Activated naive CD4-positive, alpha-beta T cell treated with anti-CD3 and anti-CD28 coated beads for 36 hours (primary cell): ENCODE results near the gene DSC2. TPM values are rescaled to one million over a fixed set of nuclear protein-coding genes. Genes with fewer than 3 reads are reported as not detected.
A peak's percentile ranks its signal among the peaks of the same experiment; 100 is the strongest.

Experiments
- CTCF ChIA-PET: fragments of 350-600 bp; sonication (Branson Sonifier 250); formaldehyde crosslinking; loops from one replicate; lab custom pipeline; 2021; ENCODE audit warnings: antibody characterized with exemption; lab: Charles Lee
- DNase-seq: peaks from one replicate; pipeline ENCODE4 v3.0.0-alpha.2; 2020
- H3K27ac Mint-ChIP-seq: one replicate; pipeline ENCODE4 v1.8.0; 2021; ENCODE audit warnings: mild to moderate bottlenecking, mixed read lengths
- H3K27me3 Mint-ChIP-seq: one replicate; pipeline ENCODE4 v1.8.0; 2021; ENCODE audit warnings: low read depth, mixed read lengths
- H3K36me3 Mint-ChIP-seq: one replicate; pipeline ENCODE4 v1.8.0; 2021; ENCODE audit warnings: low read depth, mixed read lengths
- H3K4me1 Mint-ChIP-seq: one replicate; pipeline ENCODE4 v1.8.0; 2021; ENCODE audit warnings: low read depth, mixed read lengths
- H3K4me3 Mint-ChIP-seq: one replicate; pipeline ENCODE4 v1.8.0; 2021; ENCODE audit warnings: mild to moderate bottlenecking, moderate library complexity, mixed read lengths
- H3K9me3 Mint-ChIP-seq: one replicate; pipeline ENCODE4 v1.8.0; 2021; ENCODE audit warnings: mixed read lengths
- intact Hi-C: fragments of 100-400 bp; cut with micrococcal nuclease; formaldehyde crosslinking; loops from one replicate; pipeline ENCODE4 v1.15.1; 2023
- total RNA-seq, 2 experiments: library from RNA; stranded (reverse); gene quantifications; one replicate each; pipeline ENCODE4 v1.2.3, GENCODE V29; 2021

Gene DSC2
- total RNA-seq, 2 experiments from 2014 or later = 0.02 TPM; not detected in 1

GRCh38 chr18:31056296-31056695 lies 45.9 kb downstream of the DSC2 start:
- DNase-seq = no peak
- intact Hi-C loops = no loop called here
- Mint-ChIP-seq H3K4me1 (no peaks in the 10 kb centered on the region), H3K9me3 (peaks cover 7% of the 10 kb centered on the region), H3K27ac (no peak overlapping the region), H3K27me3 (no peaks in the 10 kb centered on the region), H3K4me3 (no peak overlapping the region), H3K36me3 (no peaks in the 10 kb centered on the region)
- CTCF ChIA-PET = no interaction called here

- Mint-ChIP-seq H3K27ac (no peak overlapping the region), H3K36me3 (no peaks in the 10 kb centered on the region), H3K27me3 (peaks cover 6% of the 10 kb centered on the region), H3K4me3 (no peak overlapping the region), H3K4me1 (no peaks in the 10 kb centered on the region), H3K9me3 (peaks cover 6% of the 10 kb centered on the region)
- no peak for DNase-seq
- CTCF ChIA-PET = no interaction called here
- intact Hi-C loops = no loop called here
These were observed 51.6 kb downstream of the DSC2 start for GRCh38 chr18:31050635-31051034.

GRCh38 chr18:31049189-31049588 lies 53.0 kb downstream of the DSC2 start:
- H3K36me3 Mint-ChIP-seq = no peaks in the 10 kb centered on the region
- no peak for DNase-seq
- no peak overlapping the region for H3K27ac Mint-ChIP-seq
- intact Hi-C loops = no loop called here
- H3K9me3 Mint-ChIP-seq = peaks cover 3% of the 10 kb centered on the region
- H3K4me3 Mint-ChIP-seq = no peak overlapping the region
- CTCF ChIA-PET = no interaction called here
- H3K4me1 Mint-ChIP-seq = no peaks in the 10 kb centered on the region
- peaks cover 11% of the 10 kb centered on the region for H3K27me3 Mint-ChIP-seq

GRCh38 chr18:31048216-31048615 lies 54.0 kb downstream of the DSC2 start:
- Mint-ChIP-seq H3K27ac (no peak overlapping the region), H3K9me3 (no peaks in the 10 kb centered on the region), H3K4me3 (no peak overlapping the region), H3K4me1 (no peaks in the 10 kb centered on the region), H3K27me3 (peaks cover 21% of the 10 kb centered on the region), H3K36me3 (peaks cover 2% of the 10 kb centered on the region)
- no peak for DNase-seq
- intact Hi-C loops = no loop called here
- CTCF ChIA-PET = no interaction called here

GRCh38 chr18:31046916-31047315 lies 55.3 kb downstream of the DSC2 start:
- H3K4me3 Mint-ChIP-seq = no peak overlapping the region
- H3K4me1 Mint-ChIP-seq = peaks cover 4% of the 10 kb centered on the region
- CTCF ChIA-PET = no interaction called here
- H3K36me3 Mint-ChIP-seq = peaks cover 4% of the 10 kb centered on the region
- H3K27me3 Mint-ChIP-seq = peaks cover 29% of the 10 kb centered on the region
- intact Hi-C loops = no loop called here
- H3K27ac Mint-ChIP-seq = no peak overlapping the region
- no peaks in the 10 kb centered on the region for H3K9me3 Mint-ChIP-seq
- no peak for DNase-seq

GRCh38 chr18:31045599-31045998 lies 56.6 kb downstream of the DSC2 start:
- H3K36me3 Mint-ChIP-seq = peaks cover 4% of the 10 kb centered on the region
- no peak overlapping the region for H3K4me3 Mint-ChIP-seq
- H3K4me1 Mint-ChIP-seq = peaks cover 6% of the 10 kb centered on the region
- H3K27me3 Mint-ChIP-seq = peaks cover 42% of the 10 kb centered on the region
- CTCF ChIA-PET = interaction anchor here (0.6 kb wide), 1 partner anchor 114 kb away, joined by 3 read pairs; no protein-coding TSS in a partner anchor
- H3K27ac Mint-ChIP-seq = no peak overlapping the region
- intact Hi-C loops = no loop called here
- no peak for DNase-seq
- no peaks in the 10 kb centered on the region for H3K9me3 Mint-ChIP-seq

- Mint-ChIP-seq H3K27ac (no peak overlapping the region), H3K27me3 (peaks cover 45% of the 10 kb centered on the region), H3K9me3 (no peaks in the 10 kb centered on the region), H3K4me1 (peaks cover 6% of the 10 kb centered on the region), H3K4me3 (no peak overlapping the region), H3K36me3 (peaks cover 4% of the 10 kb centered on the region)
- intact Hi-C loops = no loop called here
- CTCF ChIA-PET = interaction anchor here (0.6 kb wide), 1 partner anchor 115 kb away, joined by 3 read pairs; no protein-coding TSS in a partner anchor
- no peak for DNase-seq
These were observed 57.3 kb downstream of the DSC2 start for GRCh38 chr18:31044926-31045325.

GRCh38 chr18:31043709-31044108 lies 58.5 kb downstream of the DSC2 start:
- CTCF ChIA-PET = no interaction called here

GRCh38 chr18:31042406-31043181 lies 59.6 kb downstream of the DSC2 start, which contains the start of gene DSC3:
TSS of gene DSC3 (minus strand) at chr18:31042742. CDS start at chr18:31042660, 82 bp downstream.
- Mint-ChIP-seq H3K4me1 (peaks cover 6% of the 10 kb centered on the region), H3K27ac (no peak within 1 kb of the TSS), H3K4me3 (peak within 1 kb of the TSS; percentile 59), H3K36me3 (peaks cover 4% of the 10 kb centered on the region), H3K27me3 (peaks cover 45% of the 10 kb centered on the region), H3K9me3 (no peaks in the 10 kb centered on the region)
- DNase-seq = no peak
- CTCF ChIA-PET = no interaction called here
- intact Hi-C loops = no loop called here

More at GRCh38 chr18:31043709-31044108, 58.5 kb downstream of the DSC2 start:
- peaks cover 45% of the 10 kb centered on the region for H3K27me3 Mint-ChIP-seq
- H3K4me3 Mint-ChIP-seq = no peak overlapping the region
- no peak overlapping the region for H3K27ac Mint-ChIP-seq
- peaks cover 6% of the 10 kb centered on the region for H3K4me1 Mint-ChIP-seq
- no peak for DNase-seq
- H3K9me3 Mint-ChIP-seq = no peaks in the 10 kb centered on the region
- H3K36me3 Mint-ChIP-seq = peaks cover 4% of the 10 kb centered on the region
- intact Hi-C loops = no loop called here

- Mint-ChIP-seq H3K36me3 (peaks cover 4% of the 10 kb centered on the region), H3K9me3 (no peaks in the 10 kb centered on the region), H3K4me1 (peaks cover 6% of the 10 kb centered on the region), H3K27ac (no peak overlapping the region), H3K4me3 (peak overlapping the region; percentile 59), H3K27me3 (peaks cover 45% of the 10 kb centered on the region)
- DNase-seq = no peak
- CTCF ChIA-PET = no interaction called here
- intact Hi-C loops = no loop called here
These were observed 60.2 kb downstream of the DSC2 start for GRCh38 chr18:31042084-31042405.

GRCh38 chr18:31041271-31042083 lies 60.7 kb downstream of the DSC2 start:
- no peaks in the 10 kb centered on the region for H3K9me3 Mint-ChIP-seq
- CTCF ChIA-PET = interaction anchor here (0.7 kb wide), 1 partner anchor 69 kb away, joined by 3 read pairs; no protein-coding TSS in a partner anchor
- H3K36me3 Mint-ChIP-seq = peaks cover 4% of the 10 kb centered on the region
- DNase-seq = no peak
- peaks cover 6% of the 10 kb centered on the region for H3K4me1 Mint-ChIP-seq
- intact Hi-C loops = no loop called here
- H3K27ac Mint-ChIP-seq = no peak overlapping the region
- peak overlapping the region; percentile 59 for H3K4me3 Mint-ChIP-seq
- peaks cover 44% of the 10 kb centered on the region for H3K27me3 Mint-ChIP-seq

GRCh38 chr18:31040686-31041270 lies 61.4 kb downstream of the DSC2 start:
- Mint-ChIP-seq H3K9me3 (no peaks in the 10 kb centered on the region), H3K4me3 (no peak overlapping the region), H3K27me3 (peaks cover 41% of the 10 kb centered on the region), H3K36me3 (peaks cover 4% of the 10 kb centered on the region), H3K27ac (no peak overlapping the region), H3K4me1 (peaks cover 6% of the 10 kb centered on the region)
- DNase-seq = no peak
- CTCF ChIA-PET = interaction anchor here (0.7 kb wide), 1 partner anchor 69 kb away, joined by 3 read pairs; no protein-coding TSS in a partner anchor
- intact Hi-C loops = no loop called here
